Peyer's patch (tissue), 4 donors: ENCODE results near the gene SLC22A6.

Experiments
- CTCF ChIP-seq, 6 experiments: fragments of 450-650 bp in 4 of 6; fragments of 200-600 bp in 2 of 6; sonication (generic) in 1 of 6; IDR thresholded peaks; one replicate each; pipeline ENCODE4 v1.5.1; 2017 to 2019; ENCODE audit warnings: antibody characterized with exemption in 6 of 6, mild to moderate bottlenecking in 3 of 6, moderate library complexity in 1 of 6
- POLR2A ChIP-seq, 2 donors: fragments of 450-650 bp; IDR thresholded peaks; one replicate each; pipeline ENCODE4 v1.5.1; 2017; ENCODE audit warnings: antibody characterized with exemption in 2 of 2, mild to moderate bottlenecking in 2 of 2, moderate library complexity in 2 of 2

- TF ChIP-seq CTCF (IDR thresholded peaks at IDR 0.05) (no peak), POLR2A (IDR thresholded peaks at IDR 0.05) (no peak)
Observed at GRCh38 chr11:63023222-63023814, 38.6 kb upstream of the SLC22A6 start.
